Naive B cell (primary cell): ENCODE measurements around the gene POLD2. TPM values are rescaled to one million over a fixed set of nuclear protein-coding genes. Genes with fewer than 3 reads are reported as not detected.
"Not testable (repeated sequence)": the region's sequence is repeated elsewhere in the genome, so short reads cannot be mapped to it uniquely, and the experiment has no call there.

Experiments
- ATAC-seq, 2 donors: fragments of 150-1000 bp; cut with Tn5 transposase; 2 replicates each; pipeline ENCODE4 v1.10.0; 2021; ENCODE audit warnings: low read depth in 2 of 2, mild to moderate bottlenecking in 2 of 2, moderate library complexity in 2 of 2
- DNase-seq: peaks from one replicate; pipeline ENCODE4 v3.0.0; 2022
- H3K27ac Mint-ChIP-seq, 6 donors: one replicate each; pipeline ENCODE4 v1.8.0; 2020 to 2022; ENCODE audit warnings: mild to moderate bottlenecking in 6 of 6, mixed read lengths in 6 of 6, moderate library complexity in 5 of 6, inconsistent platforms in 2 of 6
- H3K27me3 Mint-ChIP-seq, 3 donors: one replicate each; pipeline ENCODE4 v1.8.0; 2021 to 2022; ENCODE audit warnings: mixed read lengths in 3 of 3, mild to moderate bottlenecking in 1 of 3
- H3K36me3 Mint-ChIP-seq, 2 donors: one replicate each; pipeline ENCODE4 v1.8.0; 2020 to 2022; ENCODE audit warnings: mixed read lengths in 2 of 2, inconsistent platforms in 1 of 2, mild to moderate bottlenecking in 1 of 2
- H3K4me1 Mint-ChIP-seq, 3 donors: one replicate each; pipeline ENCODE4 v1.8.0; 2020 to 2022; ENCODE audit warnings: mixed read lengths in 3 of 3, inconsistent platforms in 1 of 3, mild to moderate bottlenecking in 1 of 3, moderate library complexity in 1 of 3
- H3K4me3 Mint-ChIP-seq, 8 donors: one replicate each; pipeline ENCODE4 v1.8.0; 2020 to 2022; ENCODE audit warnings: mild to moderate bottlenecking in 8 of 8, mixed read lengths in 8 of 8, moderate library complexity in 8 of 8, inconsistent platforms in 2 of 8
- H3K9me3 Mint-ChIP-seq, 7 donors: one replicate each; pipeline ENCODE4 v1.8.0; 2020 to 2022; ENCODE audit warnings: mixed read lengths in 7 of 7, mild to moderate bottlenecking in 5 of 7, inconsistent platforms in 2 of 7, moderate library complexity in 1 of 7
- polyA plus RNA-seq, 6 donors: library from polyadenylated mRNA; unstranded; fragments of 300-500 nt; fragmentation: Illumina TruSeq; gene quantifications; one replicate each; pipeline ENCODE4 v1.2.3, GENCODE V29; 2021; ENCODE audit warnings: low read depth in 6 of 6

The POLD2 gene
- polyA plus RNA-seq, 6 donors from 2014 or later: 80.6 to 128 (median 88.6) TPM

- peaks cover 0 to 6% (median 0%) of the 10 kb centered on the region in 3 donors for H3K27me3 Mint-ChIP-seq
- ATAC-seq (no peak), DNase-seq (no peak)
- peak overlapping the region in 1 of 6 donors; percentile 36 for H3K27ac Mint-ChIP-seq
- peaks cover 4 to 5% (median 5%) of the 10 kb centered on the region in 3 donors for H3K4me1 Mint-ChIP-seq
- H3K4me3 Mint-ChIP-seq: peak overlapping the region in 1 of 8 donors; percentile 61
- H3K9me3 Mint-ChIP-seq: no peaks in the 10 kb centered on the region
- no peaks in the 10 kb centered on the region for H3K36me3 Mint-ChIP-seq
These were observed 17.0 kb upstream of the POLD2 start for GRCh38 chr7:44140341-44140740.

DNA sequence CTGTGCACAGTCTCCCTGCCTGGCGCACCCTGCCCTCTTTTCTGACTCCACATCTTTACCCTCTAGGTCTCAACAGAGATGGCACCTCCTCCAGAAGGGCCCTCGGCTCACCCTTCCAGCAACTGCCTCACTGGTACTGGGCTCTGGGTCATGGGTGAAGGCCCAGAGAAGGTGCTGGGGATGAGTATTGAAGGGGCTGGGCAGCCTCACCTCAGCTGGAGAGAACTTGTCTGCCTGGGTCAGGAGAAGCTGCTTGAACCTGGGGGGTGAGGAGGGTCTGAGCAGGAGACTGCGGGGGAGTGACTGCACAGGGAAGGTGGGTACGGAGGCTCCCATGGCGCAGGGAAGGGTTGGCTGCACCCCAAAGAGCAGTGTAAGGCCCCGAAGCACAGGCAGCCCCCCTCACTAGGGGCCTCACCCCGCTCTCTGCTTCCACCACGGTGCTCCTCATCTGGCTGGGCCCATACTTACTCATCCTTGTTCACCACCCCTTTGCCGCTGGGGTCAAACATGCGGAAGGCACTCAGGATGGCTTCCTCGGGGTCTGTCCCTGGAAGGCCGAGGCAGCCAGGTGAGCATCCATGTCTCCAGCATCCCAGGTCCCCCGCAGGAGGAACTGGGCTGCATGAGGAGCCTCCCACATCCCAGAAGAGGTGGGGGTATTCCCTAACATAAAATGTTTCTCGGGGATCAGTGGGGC, 16.1 kb upstream of the POLD2 start:
- ATAC-seq (no peak), DNase-seq (no peak)
- Mint-ChIP-seq H3K27me3 (no peaks in the 10 kb centered on the region), H3K9me3 (no peaks in the 10 kb centered on the region), H3K36me3 (no peaks in the 10 kb centered on the region), H3K4me3 (no peak overlapping the region), H3K4me1 (no peaks in the 10 kb centered on the region), H3K27ac (no peak overlapping the region)

- Mint-ChIP-seq H3K27ac (peak overlapping the region in 1 of 6 donors; percentile 33), H3K4me1 (no peaks in the 10 kb centered on the region), H3K36me3 (no peaks in the 10 kb centered on the region), H3K4me3 (no peak overlapping the region), H3K27me3 (no peaks in the 10 kb centered on the region), H3K9me3 (no peaks in the 10 kb centered on the region)
- no peak for DNase-seq
- ATAC-seq: no peak
These were observed 15.3 kb upstream of the POLD2 start for GRCh38 chr7:44138698-44139097.

- Mint-ChIP-seq H3K4me3 (no peak overlapping the region), H3K27me3 (no peaks in the 10 kb centered on the region), H3K9me3 (no peaks in the 10 kb centered on the region), H3K27ac (peak overlapping the region in 1 of 6 donors; percentile 78), H3K36me3 (no peaks in the 10 kb centered on the region), H3K4me1 (no peaks in the 10 kb centered on the region)
- DNase-seq: no peak
- ATAC-seq: no peak
These were observed 13.4 kb upstream of the POLD2 start for GRCh38 chr7:44136731-44137130.

GRCh38 chr7:44134943-44135628, 11.7 kb upstream of the POLD2 start:
- Mint-ChIP-seq H3K9me3 (no peaks in the 10 kb centered on the region), H3K27ac (peak overlapping the region in 2 of 6 donors; percentile 68 to 87), H3K4me3 (no peak overlapping the region), H3K36me3 (no peaks in the 10 kb centered on the region), H3K27me3 (no peaks in the 10 kb centered on the region), H3K4me1 (no peaks in the 10 kb centered on the region)
- DNase-seq: no peak
- no peak for ATAC-seq

DNA sequence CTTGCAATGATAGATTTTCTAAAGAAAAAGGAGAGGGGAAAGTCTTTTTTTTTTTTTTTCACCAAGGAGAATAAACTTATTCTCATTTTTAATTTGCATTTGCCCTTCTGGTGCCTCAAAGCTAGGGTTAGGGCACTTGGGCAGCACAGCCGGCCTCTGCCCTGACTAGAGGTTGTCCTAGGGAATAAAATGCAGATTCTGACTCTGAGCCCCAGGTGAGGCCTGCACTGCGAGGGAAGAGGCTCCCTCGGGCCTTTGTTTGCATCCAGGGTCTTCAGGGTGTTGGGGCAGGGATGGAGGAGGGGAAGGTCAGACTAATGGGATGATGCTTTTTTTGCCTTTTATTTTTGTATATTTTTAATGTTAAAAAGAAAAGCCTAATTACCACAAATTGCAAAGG, 9.9 kb upstream of the POLD2 start:
- H3K27ac Mint-ChIP-seq: no peak overlapping the region
- ATAC-seq (no peak), DNase-seq (no peak)
- H3K4me3 Mint-ChIP-seq: no peak overlapping the region
- no peaks in the 10 kb centered on the region for H3K36me3 Mint-ChIP-seq
- H3K27me3 Mint-ChIP-seq: no peaks in the 10 kb centered on the region
- no peaks in the 10 kb centered on the region for H3K9me3 Mint-ChIP-seq
- H3K4me1 Mint-ChIP-seq: no peaks in the 10 kb centered on the region

GRCh38 chr7:44132039-44132438, 8.7 kb upstream of the POLD2 start:
- peaks cover 5 to 11% (median 9%) of the 10 kb centered on the region in 7 donors for H3K9me3 Mint-ChIP-seq
- peaks cover 0 to 8% of the 10 kb centered on the region in 2 donors for H3K36me3 Mint-ChIP-seq
- no peak overlapping the region for H3K4me3 Mint-ChIP-seq
- no peaks in the 10 kb centered on the region for H3K27me3 Mint-ChIP-seq
- H3K4me1 Mint-ChIP-seq: no peaks in the 10 kb centered on the region
- no peak overlapping the region for H3K27ac Mint-ChIP-seq
- no peak for DNase-seq
- no peak for ATAC-seq

DNA sequence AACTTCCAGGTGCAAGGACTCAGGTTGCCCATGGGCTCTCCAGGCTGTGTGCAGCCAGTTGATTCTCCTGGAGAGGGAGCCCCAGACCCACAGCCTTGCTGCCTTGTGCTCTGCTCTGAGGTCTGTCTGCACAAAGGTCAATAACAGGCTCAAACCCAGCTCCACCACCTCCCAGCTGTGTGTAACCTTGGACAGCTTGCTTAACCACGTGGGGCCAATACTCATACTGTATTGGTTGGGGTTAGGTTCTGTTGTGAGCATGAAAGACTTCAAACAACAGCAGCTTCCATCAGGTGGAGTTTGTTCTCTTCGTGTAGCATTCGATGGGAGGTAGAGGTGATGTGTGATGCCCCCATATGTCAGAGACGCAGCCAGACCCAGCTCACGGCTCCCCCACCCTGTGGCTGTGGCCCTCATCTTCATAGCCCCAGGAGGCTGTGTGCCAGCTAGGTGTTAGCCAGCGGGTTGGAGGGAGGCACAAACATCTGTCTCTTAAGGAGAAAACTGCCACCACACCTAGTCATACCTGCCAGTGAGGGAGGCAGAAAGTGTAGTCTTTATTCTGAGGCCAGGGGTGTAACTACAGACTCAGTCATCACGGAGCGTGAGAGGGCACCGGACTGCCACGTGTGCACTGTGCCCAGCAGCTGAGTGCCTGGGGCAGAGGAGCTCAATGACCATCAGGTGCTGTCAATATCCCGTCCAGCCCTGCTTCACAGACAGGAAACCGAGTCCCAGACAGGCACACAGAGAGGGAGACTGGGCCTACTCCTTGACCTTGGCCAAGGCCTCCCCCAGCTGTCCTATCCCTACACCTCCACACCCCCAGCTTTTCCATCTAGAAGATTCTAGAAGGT, 8.1 kb upstream of the POLD2 start:
- H3K27me3 Mint-ChIP-seq: no peaks in the 10 kb centered on the region
- DNase-seq: no peak
- peak overlapping the region in 1 of 6 donors; percentile 73 for H3K27ac Mint-ChIP-seq
- H3K9me3 Mint-ChIP-seq: peaks cover 5 to 16% (median 9%) of the 10 kb centered on the region in 7 donors
- no peaks in the 10 kb centered on the region for H3K4me1 Mint-ChIP-seq
- H3K4me3 Mint-ChIP-seq: no peak overlapping the region
- H3K36me3 Mint-ChIP-seq: peaks cover 0 to 8% of the 10 kb centered on the region in 2 donors
- ATAC-seq: no peak

DNA sequence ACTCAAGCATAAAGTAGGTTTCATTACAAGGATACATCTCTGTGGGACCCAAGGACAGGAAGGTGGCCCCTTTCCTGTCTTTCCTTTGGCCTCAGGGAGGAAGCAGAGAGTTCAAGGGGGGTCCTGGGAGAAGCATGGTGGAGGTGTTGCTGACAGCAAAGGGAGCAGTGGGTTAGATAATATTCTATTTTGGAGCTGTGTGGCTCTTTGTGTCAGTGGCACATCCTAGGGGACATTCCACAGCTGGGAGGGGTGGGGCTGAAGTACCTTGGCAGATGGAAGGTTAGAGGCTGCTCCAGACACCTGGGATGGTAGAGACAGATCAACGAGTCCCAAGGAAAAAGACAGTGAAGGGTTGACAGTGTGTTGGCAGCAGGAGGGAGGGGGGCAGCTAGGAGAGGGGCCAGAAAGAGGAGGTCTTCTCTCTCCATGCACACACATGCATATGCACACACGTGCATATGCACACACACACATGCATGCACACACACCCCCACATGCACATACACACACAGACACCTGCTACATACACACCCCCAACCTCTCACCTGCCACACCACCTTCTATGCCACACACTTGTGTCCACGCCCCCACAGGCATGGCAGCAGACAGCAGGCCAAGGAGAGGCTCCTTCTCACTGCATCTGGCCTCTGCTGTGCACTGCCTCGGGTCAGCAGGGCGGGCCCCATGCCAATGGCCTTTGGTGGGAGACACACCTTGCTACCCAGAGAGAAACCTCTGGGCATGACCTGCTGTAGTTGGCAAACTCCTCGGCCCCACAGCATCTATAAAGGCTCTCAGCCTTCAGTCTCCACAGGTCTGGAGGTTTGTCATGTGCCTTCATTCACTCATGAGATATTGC, 5.6 kb upstream of the POLD2 start:
- peaks cover 0 to 8% of the 10 kb centered on the region in 2 donors for H3K36me3 Mint-ChIP-seq
- peaks cover 3 to 5% (median 4%) of the 10 kb centered on the region in 3 donors for H3K4me1 Mint-ChIP-seq
- peak overlapping the region in 1 of 6 donors; percentile 76 for H3K27ac Mint-ChIP-seq
- DNase-seq: no peak
- H3K9me3 Mint-ChIP-seq: peaks cover 5 to 16% (median 9%) of the 10 kb centered on the region in 7 donors
- no peak overlapping the region for H3K4me3 Mint-ChIP-seq
- ATAC-seq: no peak
- H3K27me3 Mint-ChIP-seq: no peaks in the 10 kb centered on the region

- DNase-seq (no peak), ATAC-seq (no peak)
- H3K9me3 Mint-ChIP-seq: peaks cover 5 to 16% (median 9%) of the 10 kb centered on the region in 7 donors
- no peaks in the 10 kb centered on the region for H3K27me3 Mint-ChIP-seq
- H3K36me3 Mint-ChIP-seq: peaks cover 0 to 8% of the 10 kb centered on the region in 2 donors
- peaks cover 14 to 15% (median 15%) of the 10 kb centered on the region in 3 donors for H3K4me1 Mint-ChIP-seq
- H3K27ac Mint-ChIP-seq: no peak overlapping the region
- H3K4me3 Mint-ChIP-seq: peak overlapping the region in 1 of 8 donors; percentile 42
These were observed 3.8 kb upstream of the POLD2 start for GRCh38 chr7:44127161-44127560.

DNA sequence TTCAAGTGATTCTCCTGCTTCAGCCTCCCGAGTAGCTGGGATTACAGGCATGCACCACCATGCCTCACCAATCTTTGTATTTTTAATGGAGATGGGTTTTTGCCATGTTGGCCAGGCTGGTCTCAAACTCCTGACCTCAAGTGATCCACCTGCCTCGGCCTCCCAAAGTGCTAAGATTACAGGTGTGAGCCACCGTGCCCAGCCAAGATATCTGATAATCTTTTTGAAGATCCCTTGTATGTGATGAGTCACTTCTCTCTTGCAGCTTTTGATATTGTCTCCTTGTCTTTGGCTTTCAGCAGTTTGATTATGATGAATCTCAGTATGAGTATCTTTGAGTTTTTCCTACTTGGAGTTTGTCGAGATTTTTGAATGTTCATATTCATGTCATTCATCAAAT, 3.2 kb upstream of the POLD2 start:
- not testable (repeated sequence) for ATAC-seq, DNase-seq, H3K36me3 Mint-ChIP-seq, H3K27me3 Mint-ChIP-seq
- peaks cover 15 to 18% (median 16%) of the 10 kb centered on the region in 3 donors for H3K4me1 Mint-ChIP-seq
- peak overlapping the region in 1 of 8 donors; percentile 2 for H3K4me3 Mint-ChIP-seq
- peak overlapping the region in 1 of 6 donors; percentile 74 for H3K27ac Mint-ChIP-seq
- peaks cover 5 to 16% (median 9%) of the 10 kb centered on the region in 7 donors for H3K9me3 Mint-ChIP-seq

GRCh38 chr7:44124822-44125202, 1.5 kb upstream of the POLD2 start:
- Mint-ChIP-seq H3K27me3 (no peaks in the 10 kb centered on the region), H3K9me3 (peaks cover 5 to 16% (median 9%) of the 10 kb centered on the region in 7 donors), H3K4me1 (peaks cover 15 to 30% (median 30%) of the 10 kb centered on the region in 3 donors), H3K4me3 (peak overlapping the region; percentile 15 to 86 (median 63)), H3K36me3 (peaks cover 5 to 12% of the 10 kb centered on the region in 2 donors), H3K27ac (peak overlapping the region in 4 of 6 donors; percentile 39 to 84 (median 62))
- ATAC-seq (no peak), DNase-seq (no peak)
